ENCODE data around the gene IPPK.

The IPPK gene

DNA sequence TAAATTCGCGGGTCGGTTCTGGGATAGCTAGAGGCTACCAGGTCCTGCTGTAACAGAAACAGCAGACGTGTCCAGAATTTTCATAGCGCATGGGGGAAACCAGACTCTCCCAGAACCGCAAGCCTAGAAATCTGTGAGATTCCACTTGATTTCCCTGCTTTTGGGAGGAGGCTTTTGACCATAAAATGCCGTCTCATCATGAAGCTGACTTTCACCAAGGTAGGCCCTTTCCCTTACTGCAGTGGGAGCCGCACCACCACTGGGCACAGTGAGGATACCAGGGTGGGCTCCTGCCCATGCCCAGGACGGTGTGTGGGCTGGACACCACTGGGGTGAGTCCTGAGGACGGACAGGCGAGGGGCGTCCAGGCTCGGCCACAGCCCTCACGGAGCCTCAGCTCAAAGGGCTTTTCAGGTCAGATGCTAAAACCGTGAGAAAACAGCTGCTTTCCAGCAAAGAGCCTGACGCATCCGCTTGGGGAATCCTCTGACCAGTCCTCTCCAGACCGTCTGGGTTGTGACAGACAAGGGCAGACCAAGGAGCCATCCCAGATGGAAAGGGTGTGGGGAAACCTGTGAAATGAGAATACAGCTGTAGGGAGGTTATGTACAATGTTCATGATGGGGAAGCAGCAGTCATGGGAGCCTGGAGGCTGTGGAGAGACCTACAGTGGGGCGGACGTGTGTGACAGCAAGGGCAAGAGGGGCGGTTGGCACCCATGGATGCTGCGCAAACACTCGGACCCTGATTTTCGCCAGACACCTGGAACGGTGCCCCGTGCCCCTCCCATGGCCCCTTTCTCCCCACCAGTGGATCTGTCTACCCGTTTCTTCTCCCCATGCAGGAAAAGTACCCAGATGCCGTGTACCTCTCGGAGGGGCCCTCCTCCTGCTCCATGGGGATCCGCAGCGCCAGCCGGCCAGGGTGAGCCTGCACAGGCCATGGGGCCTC is 59.2 kb downstream of the IPPK start:
- H4K20me1 ChIP-seq (ENCODE audit: insufficient read depth, low read length): no peaks in the 10 kb centered on the region
- H3K9me3 ChIP-seq (ENCODE audit: low read length): no peaks in the 10 kb centered on the region
- no peaks in the 10 kb centered on the region for H3K9me2 ChIP-seq (ENCODE audit: low read depth, low read length)
- no peak overlapping the region for H3K4me3 ChIP-seq (ENCODE audit: low read depth, low read length, poor library complexity, severe bottlenecking)
- H3K9ac ChIP-seq (ENCODE audit: low read length): no peak overlapping the region
- H2AFZ ChIP-seq (ENCODE audit: low read length): no peak overlapping the region
- H3K36me3 ChIP-seq (ENCODE audit: insufficient read depth, low read length): peaks cover 55% of the 10 kb centered on the region
- peaks cover 20% of the 10 kb centered on the region for H3K4me1 ChIP-seq (ENCODE audit: insufficient read depth, low read length, severe bottlenecking)
- no peak overlapping the region for H3K4me2 ChIP-seq (ENCODE audit: low read length)
- no peak for TF ChIP-seq CTCF (IDR thresholded peaks at IDR 0.05; ENCODE audit: low read length)
- no peak for TF ChIP-seq EZH2 (IDR thresholded peaks at IDR 0.05; ENCODE audit: borderline replicate concordance, low read length)
- H3K27me3 ChIP-seq (ENCODE audit: insufficient read depth, low read length): no peaks in the 10 kb centered on the region
- no peaks in the 10 kb centered on the region for H3F3A ChIP-seq (ENCODE audit: insufficient read depth, low read length)
- no peak overlapping the region for H3K27ac ChIP-seq (ENCODE audit: low read depth, low read length, poor library complexity, severe bottlenecking)
- H3K79me2 ChIP-seq (ENCODE audit: insufficient read depth, low read length): no peaks in the 10 kb centered on the region

DNA sequence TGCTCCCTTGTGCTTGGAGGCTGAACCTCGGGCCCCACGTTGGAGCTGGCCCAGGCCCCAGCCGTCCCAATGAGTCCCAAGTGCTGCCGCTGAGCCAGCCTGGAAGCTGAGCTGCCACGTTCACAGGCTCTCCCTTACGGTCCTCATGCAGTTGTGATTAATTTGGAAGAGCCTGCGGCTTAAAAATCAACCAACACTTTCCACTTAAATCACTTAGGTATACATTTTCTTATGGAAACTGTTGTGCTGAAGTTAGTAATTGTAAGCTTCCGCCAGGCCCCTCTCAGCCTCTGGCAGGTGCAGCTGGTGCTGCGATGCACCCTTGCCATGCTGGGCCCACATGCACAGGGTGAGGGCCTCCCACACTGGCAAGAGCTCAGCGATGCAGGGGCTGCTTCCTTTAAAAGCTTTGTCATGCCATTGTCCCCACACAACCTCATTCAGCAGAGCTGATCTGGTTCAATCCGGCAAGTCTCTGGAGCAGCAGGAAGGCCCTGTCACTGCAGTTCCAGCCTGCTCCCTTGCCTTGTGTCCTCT is 61.0 kb downstream of the IPPK start:
- H4K20me1 ChIP-seq (ENCODE audit: insufficient read depth, low read length): no peaks in the 10 kb centered on the region
- no peaks in the 10 kb centered on the region for H3K9me2 ChIP-seq (ENCODE audit: low read depth, low read length)
- peak overlapping the region; percentile 81 for H3K27ac ChIP-seq (ENCODE audit: low read depth, low read length, poor library complexity, severe bottlenecking)
- no peak overlapping the region for H3K4me3 ChIP-seq (ENCODE audit: low read depth, low read length, poor library complexity, severe bottlenecking)
- H2AFZ ChIP-seq (ENCODE audit: low read length): no peak overlapping the region
- TF ChIP-seq EZH2 (IDR thresholded peaks at IDR 0.05; ENCODE audit: borderline replicate concordance, low read length) (no peak), CTCF (IDR thresholded peaks at IDR 0.05; ENCODE audit: low read length) (no peak)
- H3K79me2 ChIP-seq (ENCODE audit: insufficient read depth, low read length): no peaks in the 10 kb centered on the region
- H3K36me3 ChIP-seq (ENCODE audit: insufficient read depth, low read length): peaks cover 44% of the 10 kb centered on the region
- peaks cover 20% of the 10 kb centered on the region for H3K4me1 ChIP-seq (ENCODE audit: insufficient read depth, low read length, severe bottlenecking)
- peak overlapping the region; percentile 29; the same call in 1 of the 2 replicates for H3K9ac ChIP-seq (ENCODE audit: low read length)
- 0 out of 2 replicates have a peak, but pooled peaks cover 5% of the 10 kb centered on the region for H3K9me3 ChIP-seq (ENCODE audit: low read length)
- no peaks in the 10 kb centered on the region for H3F3A ChIP-seq (ENCODE audit: insufficient read depth, low read length)
- no peak overlapping the region; the same call in 1 of the 2 replicates for H3K4me2 ChIP-seq (ENCODE audit: low read length)
- H3K27me3 ChIP-seq (ENCODE audit: insufficient read depth, low read length): no peaks in the 10 kb centered on the region

DNA sequence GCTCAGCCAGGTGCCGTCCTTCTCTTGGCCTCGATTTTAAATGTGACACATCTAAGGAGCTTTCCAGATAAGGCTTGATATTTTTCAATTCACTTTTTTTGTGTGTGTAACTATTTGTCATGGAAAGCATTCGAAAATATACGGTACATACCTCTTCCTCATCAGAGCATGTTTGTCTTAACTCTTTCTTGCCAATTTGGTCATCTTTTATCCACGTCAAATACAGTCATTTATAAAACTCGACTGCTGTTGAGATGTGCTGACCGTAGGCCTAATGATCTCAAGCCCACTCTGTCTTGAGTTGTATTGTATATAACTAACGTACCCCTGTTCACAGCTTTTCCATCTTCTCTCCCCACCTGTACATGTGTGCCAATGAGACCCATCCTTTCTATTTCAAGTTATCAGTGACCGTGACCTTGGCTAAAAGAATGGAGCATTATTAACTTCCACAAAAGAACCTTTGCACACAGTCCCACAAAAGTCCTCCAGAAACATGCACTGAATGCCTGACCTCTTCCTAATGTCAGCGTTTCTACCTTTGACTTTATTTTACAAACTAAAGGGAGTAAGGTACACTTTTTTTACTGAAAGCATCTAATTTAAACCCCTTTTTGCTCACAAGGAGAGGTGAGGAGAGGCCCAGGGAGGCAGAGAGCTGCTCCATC is 61.6 kb downstream of the IPPK start:
- peaks cover 20% of the 10 kb centered on the region for H3K4me1 ChIP-seq (ENCODE audit: insufficient read depth, low read length, severe bottlenecking)
- no peak overlapping the region for H2AFZ ChIP-seq (ENCODE audit: low read length)
- no peak overlapping the region for H3K4me2 ChIP-seq (ENCODE audit: low read length)
- H3K9me2 ChIP-seq (ENCODE audit: low read depth, low read length): no peaks in the 10 kb centered on the region
- H4K20me1 ChIP-seq (ENCODE audit: insufficient read depth, low read length): no peaks in the 10 kb centered on the region
- H3K27me3 ChIP-seq (ENCODE audit: insufficient read depth, low read length): no peaks in the 10 kb centered on the region
- TF ChIP-seq EZH2 (IDR thresholded peaks at IDR 0.05; ENCODE audit: borderline replicate concordance, low read length): no peak
- no peak for TF ChIP-seq CTCF (IDR thresholded peaks at IDR 0.05; ENCODE audit: low read length)
- peaks cover 38% of the 10 kb centered on the region; the same call in 1 of the 2 replicates for H3K36me3 ChIP-seq (ENCODE audit: insufficient read depth, low read length)
- no peak overlapping the region for H3K4me3 ChIP-seq (ENCODE audit: low read depth, low read length, poor library complexity, severe bottlenecking)
- no peaks in the 10 kb centered on the region for H3K79me2 ChIP-seq (ENCODE audit: insufficient read depth, low read length)
- no peak overlapping the region for H3K9ac ChIP-seq (ENCODE audit: low read length)
- peak overlapping the region; percentile 81 for H3K27ac ChIP-seq (ENCODE audit: low read depth, low read length, poor library complexity, severe bottlenecking)
- H3F3A ChIP-seq (ENCODE audit: insufficient read depth, low read length): no peaks in the 10 kb centered on the region
- 0 out of 2 replicates have a peak, but pooled peaks cover 5% of the 10 kb centered on the region for H3K9me3 ChIP-seq (ENCODE audit: low read length)
